GM18499 (cell line): ENCODE measurements around the gene PRKG1.
"Not testable (repeated sequence)": the region's sequence is repeated elsewhere in the genome, so short reads cannot be mapped to it uniquely, and the experiment has no call there.

ENCODE experiments used
- ATAC-seq: cut with Tn5 transposase; IDR thresholded peaks from one replicate; pipeline ENCODE4 v1.9.1; 2021; ENCODE audit warnings: moderate number of reproducible peaks; ENCODE audit not compliant: insufficient read depth, unreplicated experiment

Gene PRKG1

GRCh38 chr10:52197098-52197497, 1122.8 kb downstream of the PRKG1 start:
- no peak for ATAC-seq

- no peak for ATAC-seq
Measured at GRCh38 chr10:52198540-52198939, 1124.3 kb downstream of the PRKG1 start.

GRCh38 chr10:52204906-52205305, 1130.6 kb downstream of the PRKG1 start:
- not testable (repeated sequence) for ATAC-seq

GRCh38 chr10:52208365-52208764, 1134.1 kb downstream of the PRKG1 start:
- ATAC-seq, result no peak

GRCh38 chr10:52210161-52210560, 1135.9 kb downstream of the PRKG1 start:
- ATAC-seq, result no peak

GRCh38 chr10:52212062-52212461, 1137.8 kb downstream of the PRKG1 start:
- no peak for ATAC-seq

GRCh38 chr10:52212802-52213201, 1138.5 kb downstream of the PRKG1 start:
- ATAC-seq, result no peak

- ATAC-seq, result no peak
Measured at GRCh38 chr10:52213321-52213752, 1139.0 kb downstream of the PRKG1 start.

GRCh38 chr10:52215745-52216361, 1141.6 kb downstream of the PRKG1 start:
- peak; percentile 71 for ATAC-seq

- peak; percentile 53 for ATAC-seq
Measured at GRCh38 chr10:52216852-52217251, 1142.6 kb downstream of the PRKG1 start.

GRCh38 chr10:52217531-52217930, 1143.2 kb downstream of the PRKG1 start:
- no peak for ATAC-seq

- no peak for ATAC-seq
Measured at GRCh38 chr10:52220947-52221346, 1146.7 kb downstream of the PRKG1 start.

GRCh38 chr10:52221923-52222322, 1147.6 kb downstream of the PRKG1 start:
- no peak for ATAC-seq

GRCh38 chr10:52226197-52226847, 1152.0 kb downstream of the PRKG1 start:
- no peak for ATAC-seq

- no peak for ATAC-seq
Measured at GRCh38 chr10:52228556-52228955, 1154.3 kb downstream of the PRKG1 start.

GRCh38 chr10:52229291-52229931, 1155.1 kb downstream of the PRKG1 start:
- no peak for ATAC-seq

- ATAC-seq, result peak; percentile 99
Measured at GRCh38 chr10:52232561-52233350, 1158.5 kb downstream of the PRKG1 start.

- not testable (repeated sequence) for ATAC-seq
Measured at GRCh38 chr10:52233351-52233991, 1159.2 kb downstream of the PRKG1 start.

GRCh38 chr10:52239771-52240170, 1165.5 kb downstream of the PRKG1 start:
- ATAC-seq, result no peak

- ATAC-seq, result no peak
Measured at GRCh38 chr10:52245547-52245946, 1171.3 kb downstream of the PRKG1 start.
